Tibial nerve (tissue), 3 donors: ENCODE measurements around the gene CCDC186.

Experiments
- CTCF ChIP-seq, 5 experiments: fragments of 200-600 bp in 3 of 5; fragments of 450-650 bp in 2 of 5; sonication (generic) in 3 of 5; IDR thresholded peaks; one replicate each; pipeline ENCODE4 v1.5.1; 2016 to 2019; ENCODE audit warnings: antibody characterized with exemption in 5 of 5, mild to moderate bottlenecking in 3 of 5, moderate library complexity in 2 of 5
- POLR2A ChIP-seq, 2 donors: fragments of 450-650 bp; IDR thresholded peaks; one replicate each; pipeline ENCODE4 v1.6.1; 2017; ENCODE audit warnings: antibody characterized with exemption in 2 of 2, mild to moderate bottlenecking in 2 of 2, moderate library complexity in 2 of 2

GRCh38 chr10:114166043-114166442, 8.0 kb downstream of the CCDC186 start:
- TF ChIP-seq CTCF (IDR thresholded peaks at IDR 0.05) = no peak
- no peak for TF ChIP-seq POLR2A (IDR thresholded peaks at IDR 0.05)
